Left cardiac atrium (tissue), 4 donors: ENCODE measurements around the gene ADORA2A. TPM values are rescaled to one million over a fixed set of nuclear protein-coding genes. Genes with fewer than 3 reads are reported as not detected.

ENCODE experiments used
- ATAC-seq, 2 donors: fragments of 200-7000 bp; cut with Tn5 transposase; one replicate each; pipeline ENCODE4 v1.9.1; 2020; ENCODE audit warnings: mild to moderate bottlenecking in 2 of 2, moderate library complexity in 2 of 2
- DNase-seq: peaks from one replicate; pipeline ENCODE4 v3.0.0-alpha.2; 2020
- intact Hi-C, 2 donors: fragments of 100-400 bp; cut with DNase I; formaldehyde crosslinking; loops; one replicate each; pipeline versions ENCODE4 v1.14.1 to v1.15.1; 2022 to 2023
- total RNA-seq, 2 donors: library from RNA; stranded (reverse); fragmentation: NEBNext Ultra II Directional; extraction: Animal tissue kit (Norgen Biotek cat#: 25700); gene quantifications; one replicate each; pipeline ENCODE4 v1.2.1, GENCODE V29; 2021
- donor health status: DM: no; HTN: yes; CAD: no.
- donor health status: DM: no; HTN: yes; CAD: no; lungs with severe emphysema.
- donor health status: DM: yes; HTN: yes; CAD: no.
- donor health status: Dilated cardiomyopathy.

ADORA2A gene
- total RNA-seq, 2 donors from 2014 or later, result 4.6 to 6.0 TPM

DNA sequence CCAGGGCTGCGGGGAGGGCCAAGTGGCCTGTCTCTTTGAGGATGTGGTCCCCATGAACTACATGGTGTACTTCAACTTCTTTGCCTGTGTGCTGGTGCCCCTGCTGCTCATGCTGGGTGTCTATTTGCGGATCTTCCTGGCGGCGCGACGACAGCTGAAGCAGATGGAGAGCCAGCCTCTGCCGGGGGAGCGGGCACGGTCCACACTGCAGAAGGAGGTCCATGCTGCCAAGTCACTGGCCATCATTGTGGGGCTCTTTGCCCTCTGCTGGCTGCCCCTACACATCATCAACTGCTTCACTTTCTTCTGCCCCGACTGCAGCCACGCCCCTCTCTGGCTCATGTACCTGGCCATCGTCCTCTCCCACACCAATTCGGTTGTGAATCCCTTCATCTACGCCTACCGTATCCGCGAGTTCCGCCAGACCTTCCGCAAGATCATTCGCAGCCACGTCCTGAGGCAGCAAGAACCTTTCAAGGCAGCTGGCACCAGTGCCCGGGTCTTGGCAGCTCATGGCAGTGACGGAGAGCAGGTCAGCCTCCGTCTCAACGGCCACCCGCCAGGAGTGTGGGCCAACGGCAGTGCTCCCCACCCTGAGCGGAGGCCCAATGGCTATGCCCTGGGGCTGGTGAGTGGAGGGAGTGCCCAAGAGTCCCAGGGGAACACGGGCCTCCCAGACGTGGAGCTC, 13.5 kb downstream of the ADORA2A start:
- intact Hi-C loops, result no loop called here
- peak in 1 of 2 donors; percentile 13 for ATAC-seq
- no peak for DNase-seq

DNA sequence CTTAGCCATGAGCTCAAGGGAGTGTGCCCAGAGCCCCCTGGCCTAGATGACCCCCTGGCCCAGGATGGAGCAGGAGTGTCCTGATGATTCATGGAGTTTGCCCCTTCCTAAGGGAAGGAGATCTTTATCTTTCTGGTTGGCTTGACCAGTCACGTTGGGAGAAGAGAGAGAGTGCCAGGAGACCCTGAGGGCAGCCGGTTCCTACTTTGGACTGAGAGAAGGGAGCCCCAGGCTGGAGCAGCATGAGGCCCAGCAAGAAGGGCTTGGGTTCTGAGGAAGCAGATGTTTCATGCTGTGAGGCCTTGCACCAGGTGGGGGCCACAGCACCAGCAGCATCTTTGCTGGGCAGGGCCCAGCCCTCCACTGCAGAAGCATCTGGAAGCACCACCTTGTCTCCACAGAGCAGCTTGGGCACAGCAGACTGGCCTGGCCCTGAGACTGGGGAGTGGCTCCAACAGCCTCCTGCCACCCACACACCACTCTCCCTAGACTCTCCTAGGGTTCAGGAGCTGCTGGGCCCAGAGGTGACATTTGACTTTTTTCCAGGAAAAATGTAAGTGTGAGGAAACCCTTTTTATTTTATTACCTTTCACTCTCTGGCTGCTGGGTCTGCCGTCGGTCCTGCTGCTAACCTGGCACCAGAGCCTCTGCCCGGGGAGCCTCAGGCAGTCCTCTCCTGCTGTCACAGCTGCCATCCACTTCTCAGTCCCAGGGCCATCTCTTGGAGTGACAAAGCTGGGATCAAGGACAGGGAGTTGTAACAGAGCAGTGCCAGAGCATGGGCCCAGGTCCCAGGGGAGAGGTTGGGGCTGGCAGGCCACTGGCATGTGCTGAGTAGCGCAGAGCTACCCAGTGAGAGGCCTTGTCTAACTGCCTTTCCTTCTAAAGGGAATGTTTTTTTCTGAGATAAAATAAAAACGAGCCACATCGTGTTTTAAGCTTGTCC, 14.3 kb downstream of the ADORA2A start:
- peak; percentile 59 to 67 for ATAC-seq
- intact Hi-C loops, result no loop called here
- no peak for DNase-seq

DNA sequence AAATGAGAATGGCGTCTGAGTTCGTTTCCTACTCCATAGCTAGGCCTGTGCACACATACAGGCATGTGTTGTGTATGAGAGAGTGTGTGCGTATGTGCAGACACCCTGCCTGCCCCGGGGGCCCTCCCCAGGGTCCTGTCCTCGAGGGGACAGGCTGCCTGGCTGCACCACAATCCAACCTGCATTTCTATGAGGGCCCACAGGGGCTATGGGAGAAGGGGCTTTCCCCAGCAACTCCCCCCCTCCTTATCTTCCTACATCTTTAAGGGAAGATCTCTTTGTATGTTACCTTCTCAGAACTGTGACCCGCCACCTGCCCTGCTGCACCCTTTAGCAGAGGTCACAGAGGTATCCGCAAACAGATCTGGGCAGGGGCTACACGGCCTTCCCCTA, 14.9 kb downstream of the ADORA2A start:
- intact Hi-C loops, result no loop called here
- ATAC-seq, result no peak
- DNase-seq, result no peak

DNA sequence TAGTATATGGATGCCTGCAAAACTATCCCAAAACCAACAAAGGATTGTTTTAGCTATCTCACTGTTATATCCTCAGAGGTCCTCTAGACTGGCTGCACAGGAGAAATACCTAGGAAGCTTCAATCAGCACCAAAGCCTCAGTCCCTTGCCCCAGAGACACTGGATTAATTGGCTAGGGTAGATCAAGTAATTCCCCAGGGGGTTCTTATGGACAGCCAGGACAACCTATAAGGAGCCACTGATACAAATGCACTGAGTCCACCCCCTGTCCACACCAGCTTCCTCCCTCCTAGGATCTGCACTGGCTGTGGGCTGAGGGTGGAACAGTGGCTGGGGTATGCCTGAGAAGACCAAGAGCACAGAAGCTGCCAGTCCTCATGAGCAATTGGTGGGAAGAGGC, 16.3 kb downstream of the ADORA2A start:
- DNase-seq, result no peak
- ATAC-seq, result no peak
- intact Hi-C loops, result no loop called here

GRCh38 chr22:24444251-24444650, 16.9 kb downstream of the ADORA2A start:
- intact Hi-C loops, result no loop called here
- DNase-seq (no peak), ATAC-seq (no peak)

- peak; percentile 34 to 51 for ATAC-seq
- DNase-seq, result no peak
- intact Hi-C loops, result no loop called here
Measured at GRCh38 chr22:24444729-24445466, 17.5 kb downstream of the ADORA2A start.

- intact Hi-C loops, result no loop called here
- ATAC-seq (peak; percentile 43 to 76), DNase-seq (no peak)
Measured at GRCh38 chr22:24445481-24446259, 18.3 kb downstream of the ADORA2A start.

GRCh38 chr22:24446260-24446611, 18.8 kb downstream of the ADORA2A start:
- intact Hi-C loops, result no loop called here
- ATAC-seq (no peak), DNase-seq (no peak)

DNA sequence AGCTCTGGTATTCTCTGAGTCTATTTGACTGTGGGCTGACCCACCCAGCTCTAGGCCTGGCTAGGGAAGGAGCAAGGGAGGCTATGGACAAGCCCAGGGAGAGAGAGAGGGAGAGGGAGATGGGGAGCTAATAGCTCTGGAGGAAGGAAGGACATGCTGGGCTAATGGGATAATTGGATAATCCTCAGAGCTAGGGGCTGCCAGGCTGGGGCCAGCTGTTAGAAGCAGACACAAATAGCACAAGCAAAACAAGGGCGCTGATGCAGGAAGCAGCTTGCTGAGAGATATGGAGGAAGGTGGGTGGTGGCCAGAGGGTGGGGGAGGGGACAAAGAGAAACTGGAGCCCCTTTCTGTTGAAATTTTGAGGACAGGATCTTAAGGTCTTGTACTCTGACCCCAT, 23.2 kb downstream of the ADORA2A start:
- no peak for DNase-seq
- peak; percentile 65 to 72 for ATAC-seq
- intact Hi-C loops, result no loop called here

DNA sequence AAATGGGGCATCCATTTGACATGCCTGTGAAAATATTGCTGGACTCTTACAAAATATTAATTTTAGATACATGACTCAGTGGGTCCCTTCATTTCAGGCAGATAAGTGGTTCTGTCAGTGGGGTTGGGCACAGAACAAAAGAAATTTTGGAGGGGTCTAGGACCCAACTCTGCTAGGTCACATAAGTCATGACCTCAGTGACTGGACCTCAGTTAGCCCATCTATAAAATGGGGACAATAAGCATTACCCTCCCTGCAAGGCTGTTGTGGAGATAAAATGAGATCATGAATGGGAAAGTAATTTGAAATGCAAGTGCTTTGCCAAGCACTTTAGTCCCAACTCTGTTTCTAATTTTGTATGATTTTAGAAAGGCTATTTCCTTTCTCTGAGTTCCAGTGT, 23.8 kb downstream of the ADORA2A start:
- no peak for ATAC-seq
- DNase-seq, result no peak
- intact Hi-C loops, result no loop called here

DNA sequence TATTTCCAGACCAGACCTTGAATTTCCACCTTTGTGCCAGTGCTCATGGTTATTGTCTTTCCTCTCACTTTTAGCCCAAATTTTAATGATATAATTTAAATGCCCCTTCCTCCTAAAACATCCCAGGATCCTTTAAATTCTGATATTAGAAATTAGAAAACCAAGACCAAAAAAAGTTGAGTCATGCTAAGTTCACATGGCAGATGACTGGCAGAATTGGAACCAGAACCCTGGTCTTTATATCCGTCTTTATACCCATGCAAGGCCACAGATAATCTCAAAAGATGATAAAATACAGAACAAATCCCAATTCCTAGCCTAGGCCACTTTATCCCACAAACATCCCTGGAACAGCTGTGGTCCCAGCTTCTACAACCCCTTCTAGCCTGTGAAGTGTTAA, 26.5 kb downstream of the ADORA2A start:
- ATAC-seq (no peak), DNase-seq (no peak)
- intact Hi-C loops, result no loop called here

GRCh38 chr22:24455039-24455438, 27.6 kb downstream of the ADORA2A start:
- intact Hi-C loops, result no loop called here

GRCh38 chr22:24455751-24456426, 28.5 kb downstream of the ADORA2A start:
- DNase-seq, result peak; percentile 78
- intact Hi-C loops, result no loop called here

More at GRCh38 chr22:24455039-24455438, 27.6 kb downstream of the ADORA2A start:
- DNase-seq (no peak), ATAC-seq (peak; percentile 23 to 27)

DNA sequence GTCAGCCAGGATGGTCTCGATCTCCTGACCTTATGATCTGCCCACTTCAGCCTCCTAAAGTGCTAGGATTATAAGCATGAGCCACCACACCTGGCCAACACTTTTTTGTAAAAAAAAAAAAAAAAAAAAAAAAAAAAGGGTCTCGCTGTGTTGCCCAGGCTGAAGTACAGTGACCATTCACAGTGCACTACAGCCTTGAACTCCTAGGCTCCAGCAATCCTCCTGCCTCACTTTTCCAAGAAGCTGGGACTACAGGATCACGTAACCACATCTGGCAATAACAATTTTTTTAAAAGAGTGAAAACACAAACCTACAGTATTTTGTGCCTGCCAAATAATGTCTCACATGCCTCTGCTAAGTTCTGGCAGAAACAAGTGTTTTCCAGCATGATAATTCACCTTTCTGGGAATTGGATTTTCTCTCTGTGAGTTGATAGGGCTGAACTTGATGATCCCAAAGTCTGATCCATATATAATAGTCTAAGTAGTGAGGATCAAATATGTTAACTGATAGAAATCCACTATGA, 30.6 kb downstream of the ADORA2A start:
- ATAC-seq, result no peak
- no peak for DNase-seq
- intact Hi-C loops, result no loop called here

More at GRCh38 chr22:24455751-24456426, 28.5 kb downstream of the ADORA2A start:
- ATAC-seq, result peak; percentile 72 to 89

DNA sequence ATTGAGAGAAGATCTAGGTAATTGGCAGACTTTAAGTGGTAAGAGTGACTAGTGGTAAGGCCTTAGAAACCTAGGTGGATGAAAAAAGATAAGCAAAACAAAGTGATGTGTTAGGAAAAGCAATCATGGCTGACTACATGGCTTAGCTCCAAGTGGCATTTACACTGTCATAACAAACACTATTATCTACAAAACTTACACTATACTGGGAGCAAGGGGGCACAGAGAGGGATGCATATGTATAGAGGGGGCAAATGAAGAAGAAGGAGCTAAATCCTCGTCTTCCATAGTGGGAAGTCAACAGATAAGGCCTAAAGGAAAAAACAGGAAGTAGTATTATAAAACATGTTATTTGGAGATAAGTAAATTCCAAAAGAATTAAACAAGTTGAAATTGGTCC, 32.5 kb downstream of the ADORA2A start:
- ATAC-seq (no peak), DNase-seq (no peak)
- intact Hi-C loops, result no loop called here

DNA sequence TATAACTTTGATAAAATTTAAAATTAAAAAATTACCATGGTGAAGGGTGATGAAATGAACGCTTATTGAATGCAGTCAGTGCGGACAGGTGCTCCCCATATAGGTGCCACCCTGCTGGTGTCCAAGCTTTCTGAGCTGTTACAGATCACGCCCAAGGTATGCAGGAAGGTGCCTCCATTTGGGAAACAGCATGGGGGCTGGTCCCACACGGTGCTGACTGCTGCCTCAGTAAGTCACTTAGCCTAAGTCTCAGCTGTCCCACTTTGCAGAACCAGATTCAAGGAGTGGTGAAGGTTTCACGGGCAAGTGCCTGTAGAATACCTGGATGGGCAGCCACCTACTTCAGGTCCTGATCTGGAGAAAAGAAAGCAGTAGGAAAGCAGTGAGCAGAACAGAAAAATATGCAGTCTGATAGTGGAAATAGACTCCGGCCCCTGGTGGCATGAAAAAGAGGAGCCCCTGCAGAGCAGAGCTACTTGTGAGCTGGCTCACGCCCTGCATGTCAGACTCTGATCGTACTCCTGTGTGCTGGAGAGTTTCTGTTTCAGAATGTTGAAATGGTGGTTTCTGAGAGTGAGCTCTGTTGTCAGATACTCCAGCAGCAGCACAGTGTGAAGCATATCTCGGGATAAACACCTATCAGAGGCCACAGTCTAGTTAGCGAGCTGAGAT, 33.2 kb downstream of the ADORA2A start:
- ATAC-seq (peak in 1 of 2 donors; percentile 34), DNase-seq (no peak)
- intact Hi-C loops, result no loop called here

GRCh38 chr22:24463071-24463760, 35.8 kb downstream of the ADORA2A start:
- ATAC-seq (no peak), DNase-seq (no peak)
- intact Hi-C loops, result no loop called here
